HG03108 (cell line): Measurements from ENCODE around the gene DHRSX.
A peak's percentile ranks its signal among the peaks of the same experiment; 100 is the strongest.
"Not testable (repeated sequence)": the region's sequence is repeated elsewhere in the genome, so short reads cannot be mapped to it uniquely, and the experiment has no call there.

ENCODE experiments used
- ATAC-seq: cut with Tn5 transposase; IDR thresholded peaks from one replicate; pipeline ENCODE4 v1.9.1; 2021; ENCODE audit warnings: moderate library complexity; ENCODE audit not compliant: unreplicated experiment

The DHRSX gene

DNA sequence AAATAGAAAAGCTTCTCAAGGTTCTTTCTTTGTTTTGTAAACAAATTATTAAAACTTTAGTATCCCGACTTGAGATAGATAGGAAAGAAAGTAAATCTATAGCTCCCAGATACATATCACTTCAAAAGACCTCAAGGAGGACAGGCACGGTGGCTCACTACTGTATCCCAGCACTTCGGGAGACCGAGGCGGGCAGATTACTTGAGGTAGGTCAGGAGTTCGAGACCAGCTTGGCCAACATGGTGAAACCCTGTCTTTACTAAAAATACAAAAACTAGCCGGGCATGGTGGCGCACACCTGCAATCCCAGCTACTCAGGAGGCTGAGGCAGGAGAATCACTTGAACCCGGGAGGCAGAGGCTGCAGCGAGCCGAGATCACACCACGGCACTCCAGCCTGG is 260.0 kb downstream of the DHRSX start:
- not testable (repeated sequence) for ATAC-seq

DNA sequence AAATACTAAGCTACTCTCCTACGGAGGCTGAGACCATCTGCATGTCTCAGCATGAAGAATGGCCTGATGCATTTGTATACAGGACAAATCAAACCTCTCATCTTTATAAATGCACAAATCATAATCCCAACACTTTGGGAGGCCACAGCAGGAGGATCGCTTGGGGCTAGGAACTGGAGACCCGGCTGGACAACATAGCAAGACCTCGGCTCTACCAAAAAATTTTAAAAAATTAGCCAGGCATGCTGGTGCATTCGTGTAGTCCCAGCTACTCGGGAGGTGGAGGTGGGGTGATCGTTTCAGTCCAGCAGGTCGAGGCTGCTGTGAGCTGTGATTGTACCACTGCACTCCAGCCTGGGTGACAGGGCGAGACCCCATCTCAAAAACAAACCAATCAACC is 262.8 kb downstream of the DHRSX start:
- ATAC-seq = no peak

DNA sequence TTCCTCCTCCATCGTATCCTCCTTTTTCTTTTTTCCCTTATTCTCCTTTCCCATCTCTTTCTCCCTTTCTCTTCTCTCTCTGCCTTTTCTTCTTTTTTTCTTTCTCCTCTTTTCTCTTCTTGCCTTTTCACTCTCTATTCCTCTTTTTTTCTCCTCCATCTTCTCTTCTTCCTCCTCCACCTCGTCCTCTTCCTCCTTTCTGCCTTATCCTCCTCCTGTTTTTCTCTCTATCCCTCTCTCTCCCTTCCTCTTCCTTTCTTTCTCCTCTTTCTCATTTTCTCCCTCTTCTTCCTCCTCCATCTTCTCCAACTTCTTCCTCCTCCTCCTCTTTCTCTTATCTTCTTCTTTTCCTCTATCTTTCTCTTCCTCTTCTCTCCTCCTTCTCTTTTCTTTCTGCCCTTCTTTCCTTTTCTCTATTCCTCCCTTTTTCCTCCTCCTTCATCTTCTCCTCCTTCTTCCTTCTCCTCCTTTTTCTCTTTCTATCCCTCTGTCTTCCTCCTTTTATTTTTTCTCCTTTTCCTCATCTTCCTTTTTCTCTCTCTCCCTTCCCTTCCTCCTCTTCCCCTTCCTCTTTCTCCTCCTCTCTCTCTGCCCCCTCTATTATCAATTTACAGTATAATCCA is 269.1 kb downstream of the DHRSX start:
- no peak for ATAC-seq

DNA sequence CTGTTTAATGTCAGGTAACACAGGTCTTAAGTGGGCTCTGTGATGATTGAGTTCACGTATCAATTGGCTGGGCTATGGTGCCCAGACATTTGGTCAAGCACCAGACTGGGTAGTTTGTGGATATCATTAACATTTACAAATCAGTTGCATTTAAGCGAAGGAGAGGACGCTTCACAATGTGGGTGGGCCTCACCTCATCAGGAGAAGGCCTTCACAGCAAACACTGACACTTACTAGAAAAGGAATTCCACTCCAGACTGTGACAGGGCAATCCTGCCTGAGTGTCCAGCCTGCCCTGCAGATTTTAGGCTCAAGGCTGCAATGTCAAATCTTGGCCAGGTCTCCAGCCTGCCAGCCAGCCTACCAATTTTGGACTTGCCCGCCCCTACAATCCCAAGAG is 270.3 kb downstream of the DHRSX start:
- no peak for ATAC-seq

DNA sequence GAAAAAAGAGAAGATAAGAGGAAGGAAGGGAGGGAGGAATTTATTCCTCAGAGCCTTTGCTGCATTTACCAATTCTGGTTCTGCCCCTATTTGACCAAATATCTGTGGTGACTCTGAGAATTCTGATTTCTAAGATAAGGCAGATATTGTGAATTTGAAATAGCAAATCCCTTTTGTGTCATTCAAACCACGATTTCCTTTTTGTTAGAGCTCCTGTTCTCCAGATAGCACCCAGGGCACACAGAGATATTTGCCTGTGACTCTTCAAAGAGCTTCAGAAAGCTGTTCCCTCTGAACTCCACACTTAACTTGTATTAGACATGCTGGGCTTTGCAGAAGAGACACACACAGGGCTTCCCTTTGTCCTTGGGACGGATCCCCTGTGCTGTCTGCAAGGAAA is 272.2 kb downstream of the DHRSX start:
- no peak for ATAC-seq

DNA sequence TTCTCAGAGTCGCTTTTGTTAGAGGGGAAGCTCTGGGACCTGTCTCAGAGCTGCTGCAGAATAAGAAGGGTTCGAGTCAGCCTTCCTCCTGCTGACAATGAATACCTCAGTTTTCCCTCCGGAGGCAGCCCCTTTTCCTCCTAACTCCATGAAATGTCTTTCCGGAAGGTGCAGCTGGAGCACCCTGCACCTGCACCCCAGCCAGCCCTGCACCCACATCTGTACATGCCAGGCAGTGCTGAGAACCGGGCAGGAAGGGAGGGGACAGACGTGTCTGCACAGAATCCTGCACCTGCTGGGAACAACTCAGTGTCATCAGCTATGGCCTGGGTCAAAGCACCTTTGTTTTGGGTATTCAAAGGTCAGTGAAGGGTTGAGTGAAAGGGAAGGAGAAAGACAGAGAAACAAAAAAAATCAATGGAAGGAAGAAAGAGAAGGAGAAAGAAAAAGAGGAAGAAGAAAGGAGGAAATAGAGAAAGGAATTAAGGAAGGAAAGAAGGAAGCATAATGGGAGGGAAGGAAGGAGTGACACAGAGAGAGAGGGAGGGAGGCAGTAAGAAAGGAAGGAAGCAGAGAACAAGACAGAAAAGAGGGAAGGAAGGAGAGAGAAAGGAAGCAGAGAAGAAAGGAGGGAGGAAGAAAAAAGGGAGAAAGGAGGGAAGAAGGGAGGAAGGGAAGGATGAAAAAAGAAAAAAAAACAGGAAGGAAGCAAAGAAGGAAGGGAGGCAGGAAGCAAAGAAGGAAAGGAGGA is 273.7 kb downstream of the DHRSX start:
- no peak for ATAC-seq

DNA sequence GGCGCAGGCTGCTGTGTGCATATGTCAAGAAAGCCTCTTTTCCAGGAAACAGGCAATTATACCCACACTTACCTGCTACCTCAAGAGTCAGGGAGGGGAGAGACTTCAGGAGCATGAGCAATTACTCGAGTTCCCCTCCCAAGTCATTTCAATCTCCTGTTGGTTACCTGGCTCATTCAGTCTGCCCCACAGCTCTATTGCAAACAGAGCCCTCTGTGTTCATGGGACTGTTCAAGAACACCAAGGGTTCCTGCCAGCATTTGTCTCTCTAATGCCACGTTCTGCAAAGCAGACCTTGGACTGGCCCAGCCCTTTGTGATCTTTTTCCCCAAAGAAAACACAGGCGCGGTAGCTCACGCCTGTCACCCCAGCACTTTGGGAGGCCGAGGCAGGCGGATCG is 274.6 kb downstream of the DHRSX start:
- no peak for ATAC-seq

DNA sequence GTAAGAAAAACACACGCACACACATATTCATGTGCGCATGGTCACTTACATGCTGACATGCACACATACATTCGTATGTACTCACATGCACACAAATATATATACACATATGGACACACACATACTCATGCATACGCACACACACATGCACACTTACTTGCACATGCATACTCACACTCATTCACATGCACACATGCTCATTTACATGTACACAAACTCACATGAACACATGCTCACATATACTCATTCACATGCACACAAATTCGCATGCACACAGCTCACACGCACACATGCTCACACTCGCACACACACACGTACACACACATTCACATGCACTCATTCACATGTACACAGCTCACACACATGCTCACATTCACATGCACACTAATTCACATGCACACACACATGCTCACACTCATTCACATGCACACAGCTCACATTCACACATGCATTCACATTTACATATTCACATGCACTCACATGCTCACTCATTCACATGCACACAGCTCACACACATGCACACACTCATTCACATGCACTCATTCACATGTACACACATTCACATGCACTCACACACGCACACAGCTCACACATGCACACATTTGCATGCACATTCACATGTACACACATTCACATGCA is 276.1 kb downstream of the DHRSX start:
- no peak for ATAC-seq

DNA sequence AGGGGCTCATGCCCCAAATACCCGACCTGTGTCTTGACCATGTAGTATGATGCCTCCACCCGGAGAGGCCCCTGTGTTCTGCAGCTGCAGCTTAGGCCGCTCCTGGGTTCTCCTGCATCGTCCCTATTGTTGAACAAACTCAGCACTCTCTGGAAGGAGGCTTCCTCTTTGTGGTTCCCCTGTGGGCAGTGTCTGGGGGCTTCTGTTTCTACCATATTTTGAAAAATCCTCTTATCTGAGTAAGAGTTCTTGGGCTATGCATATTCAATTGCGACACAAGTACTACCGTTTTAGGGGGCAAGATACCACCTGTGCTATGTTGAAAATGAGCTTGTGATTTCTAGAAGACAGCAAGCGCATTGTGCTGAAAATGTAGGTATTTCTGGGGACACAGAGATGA is 276.6 kb downstream of the DHRSX start:
- ATAC-seq = no peak

DNA sequence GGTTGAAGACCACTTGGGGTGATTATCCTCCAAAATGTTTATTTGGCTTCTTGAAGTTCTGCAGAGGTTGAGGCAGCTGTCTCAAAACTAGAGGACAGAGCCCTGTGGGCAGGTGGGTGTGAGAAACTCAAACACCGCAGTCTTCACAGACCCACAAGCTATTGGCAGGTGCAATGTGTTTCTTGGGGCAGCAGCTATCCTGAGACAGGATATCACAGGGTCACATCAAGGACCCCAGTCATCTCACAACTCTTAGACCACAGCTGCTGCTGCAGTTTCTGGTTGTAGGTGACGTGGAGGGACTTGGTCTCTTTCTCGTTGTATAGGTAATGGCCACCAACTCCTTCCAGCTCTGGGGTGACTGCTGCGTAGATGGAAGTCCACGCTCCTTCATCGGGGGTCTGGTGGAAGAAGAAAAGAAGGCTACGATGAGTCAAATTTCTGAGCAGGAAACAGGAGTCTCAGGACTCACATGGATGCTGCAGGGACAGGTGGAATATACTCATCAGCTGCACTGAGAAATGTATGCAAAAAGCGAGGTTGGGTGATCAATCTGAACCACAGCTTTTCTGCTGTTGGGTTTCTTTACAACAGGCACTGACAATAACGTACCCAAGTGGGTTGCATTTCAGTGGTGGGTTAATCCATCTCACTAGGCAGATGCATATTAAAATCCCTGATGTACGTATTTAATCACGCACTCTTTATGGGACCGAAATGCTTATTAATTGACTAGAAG is 279.8 kb downstream of the DHRSX start:
- ATAC-seq = no peak

DNA sequence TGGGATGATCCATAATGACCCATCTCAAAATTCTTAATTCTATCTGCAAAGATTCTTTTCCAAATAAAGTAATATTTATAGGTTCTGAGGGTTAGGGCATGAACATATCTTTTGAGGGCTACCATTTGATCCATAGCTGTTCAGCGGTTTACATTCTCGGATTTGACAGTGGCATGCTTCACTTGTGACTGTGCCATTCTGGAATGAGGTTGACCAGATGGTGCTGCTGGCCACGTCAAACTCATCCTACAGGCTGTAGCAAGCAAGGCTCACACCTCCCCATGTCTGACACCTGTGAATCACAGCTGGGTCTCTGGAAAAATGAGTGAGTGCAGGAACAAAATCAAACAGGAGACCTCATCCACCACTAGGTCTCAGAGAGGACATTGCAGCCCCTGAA is 280.5 kb downstream of the DHRSX start:
- ATAC-seq = no peak

DNA sequence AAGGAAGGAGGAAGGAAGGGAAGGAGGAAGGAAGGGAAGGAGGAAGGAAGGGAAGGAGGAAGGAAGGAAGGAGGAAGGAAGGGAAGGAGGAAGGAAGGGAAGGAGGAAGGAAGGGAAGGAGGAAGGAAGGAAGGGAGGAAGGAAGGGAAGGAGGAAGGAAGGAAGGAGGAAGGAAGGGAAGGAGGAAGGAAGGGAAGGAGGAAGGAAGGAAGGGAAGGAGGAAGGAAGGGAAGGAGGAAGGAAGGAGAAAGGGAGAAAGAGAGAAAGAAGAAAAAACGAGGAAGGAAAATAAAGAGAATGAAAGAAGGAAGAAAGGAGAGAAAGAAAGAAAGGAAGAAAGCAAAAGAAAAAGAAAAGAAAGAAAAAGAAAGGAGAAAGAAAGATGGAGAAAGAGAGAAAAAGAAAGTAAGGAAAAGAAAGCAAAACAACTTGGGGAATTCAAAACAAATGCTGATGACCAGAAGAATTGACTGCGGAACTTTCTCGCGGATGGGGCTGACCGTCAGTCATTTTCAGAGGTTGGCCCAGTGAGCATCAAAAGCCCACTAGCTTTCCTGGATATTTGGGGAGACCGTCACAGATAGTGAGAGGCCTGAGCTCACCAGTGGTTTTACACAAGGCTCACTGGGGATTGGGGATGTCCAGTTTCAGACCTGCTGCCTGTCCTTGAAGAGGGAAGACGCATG is 286.5 kb downstream of the DHRSX start:
- not testable (repeated sequence) for ATAC-seq

DNA sequence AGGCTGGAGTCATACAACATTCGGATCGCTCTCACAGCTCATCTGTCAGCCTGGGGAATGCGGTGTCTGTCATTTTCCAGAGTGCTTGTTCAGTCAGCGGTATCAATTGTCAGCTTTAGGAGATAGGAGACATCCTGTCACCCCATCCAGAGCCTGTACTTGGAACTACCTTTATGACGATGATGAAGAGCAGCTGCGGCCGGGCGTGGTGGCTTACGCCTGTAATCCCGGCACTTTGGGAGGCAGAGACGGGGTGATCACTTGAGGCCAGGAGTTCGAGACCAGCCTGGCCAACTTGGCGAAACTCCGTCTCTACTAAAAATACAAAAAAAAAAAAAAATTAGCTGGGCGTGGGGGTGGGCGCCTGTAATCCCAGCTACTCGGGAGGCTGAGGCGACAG is 289.1 kb downstream of the DHRSX start:
- not testable (repeated sequence) for ATAC-seq

DNA sequence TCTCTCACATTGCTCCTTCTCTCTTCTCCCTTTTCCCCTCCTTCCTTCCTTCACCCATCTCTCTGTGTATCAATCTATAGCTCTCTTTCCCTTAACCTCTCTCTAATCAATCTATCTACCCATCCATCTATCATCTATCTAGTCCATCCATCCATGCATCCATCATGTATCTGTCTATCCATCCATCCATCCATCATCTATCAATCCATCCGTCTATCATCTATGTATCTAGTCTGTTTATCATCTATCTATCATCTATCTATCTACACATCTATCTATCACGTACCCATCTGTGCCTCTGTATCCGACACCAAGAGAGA is 307.5 kb downstream of the DHRSX start:
- ATAC-seq = no peak

DNA sequence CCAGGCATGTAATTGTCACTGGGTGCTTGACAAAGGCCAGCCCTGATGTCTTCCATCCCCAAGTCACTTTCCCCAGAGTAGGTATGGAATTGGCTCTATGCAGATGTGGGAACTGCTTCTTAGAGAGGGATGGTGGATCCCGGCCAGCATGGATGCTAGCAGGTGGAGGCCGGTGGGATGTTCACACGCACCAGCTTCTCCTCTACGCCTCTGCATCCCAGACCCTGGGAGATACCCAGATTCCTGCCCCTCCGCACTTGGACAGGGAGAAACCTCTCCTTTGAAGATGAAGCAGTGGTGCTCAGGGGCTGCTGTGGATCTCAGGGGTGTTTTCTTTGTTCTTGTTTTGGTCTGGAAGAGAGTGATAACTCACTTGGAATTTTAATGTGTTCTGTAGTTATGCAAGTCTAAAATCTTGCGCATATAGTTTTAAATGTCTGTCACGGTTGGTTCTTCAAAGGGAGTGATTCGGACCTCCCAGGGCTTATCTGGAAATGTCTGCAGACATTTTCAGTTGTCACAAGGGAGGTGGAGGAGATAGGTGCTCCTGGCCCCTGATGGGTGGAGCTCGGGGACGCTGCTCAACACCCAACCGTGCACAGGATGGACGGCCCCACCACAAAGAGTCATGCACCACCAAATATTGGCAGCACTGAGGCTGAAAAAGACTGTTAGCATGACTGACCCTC is 308.0 kb downstream of the DHRSX start:
- ATAC-seq = peak; percentile 50

DNA sequence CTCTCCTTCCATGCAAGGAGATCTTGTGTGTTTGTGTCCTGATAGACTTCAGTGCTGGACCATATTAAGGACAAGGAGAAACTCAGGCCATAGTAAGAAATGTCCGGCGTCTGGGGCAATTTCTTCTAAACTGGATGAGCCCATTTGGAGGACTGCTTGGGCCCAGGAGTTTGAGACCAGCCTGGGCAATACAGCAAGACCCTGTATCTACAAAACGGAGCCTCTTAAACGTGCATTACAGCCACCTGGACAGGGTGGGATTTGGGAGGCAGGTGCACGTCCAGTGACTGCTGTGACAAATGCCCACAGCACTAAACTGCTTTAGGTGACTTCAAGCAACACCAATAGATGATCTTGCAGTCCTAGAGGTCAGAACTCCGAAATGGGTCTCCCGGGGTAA is 311.9 kb downstream of the DHRSX start:
- no peak for ATAC-seq

DNA sequence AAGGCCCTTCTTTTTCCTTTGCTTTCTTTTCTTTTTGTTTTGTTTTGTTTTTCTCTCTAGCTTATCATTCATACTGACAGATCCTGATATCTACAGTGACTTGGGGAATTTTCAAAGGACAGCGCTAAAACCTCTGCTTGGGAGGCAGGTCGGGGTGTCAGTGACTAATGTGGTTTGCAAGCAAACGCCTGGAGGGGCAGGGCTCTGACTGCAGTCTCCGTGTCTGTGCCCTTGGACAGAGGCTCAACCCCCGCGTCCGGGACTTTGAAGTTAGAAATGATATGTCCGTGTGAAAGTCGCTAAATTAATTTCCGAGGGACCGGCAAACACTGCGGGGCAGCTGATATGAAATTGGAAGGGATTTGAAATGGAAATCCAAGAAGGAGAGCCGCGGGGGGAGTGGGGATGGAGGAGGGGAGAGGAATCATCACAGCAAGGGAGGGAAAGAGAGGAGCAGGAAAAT is 312.4 kb downstream of the DHRSX start:
- ATAC-seq = no peak

DNA sequence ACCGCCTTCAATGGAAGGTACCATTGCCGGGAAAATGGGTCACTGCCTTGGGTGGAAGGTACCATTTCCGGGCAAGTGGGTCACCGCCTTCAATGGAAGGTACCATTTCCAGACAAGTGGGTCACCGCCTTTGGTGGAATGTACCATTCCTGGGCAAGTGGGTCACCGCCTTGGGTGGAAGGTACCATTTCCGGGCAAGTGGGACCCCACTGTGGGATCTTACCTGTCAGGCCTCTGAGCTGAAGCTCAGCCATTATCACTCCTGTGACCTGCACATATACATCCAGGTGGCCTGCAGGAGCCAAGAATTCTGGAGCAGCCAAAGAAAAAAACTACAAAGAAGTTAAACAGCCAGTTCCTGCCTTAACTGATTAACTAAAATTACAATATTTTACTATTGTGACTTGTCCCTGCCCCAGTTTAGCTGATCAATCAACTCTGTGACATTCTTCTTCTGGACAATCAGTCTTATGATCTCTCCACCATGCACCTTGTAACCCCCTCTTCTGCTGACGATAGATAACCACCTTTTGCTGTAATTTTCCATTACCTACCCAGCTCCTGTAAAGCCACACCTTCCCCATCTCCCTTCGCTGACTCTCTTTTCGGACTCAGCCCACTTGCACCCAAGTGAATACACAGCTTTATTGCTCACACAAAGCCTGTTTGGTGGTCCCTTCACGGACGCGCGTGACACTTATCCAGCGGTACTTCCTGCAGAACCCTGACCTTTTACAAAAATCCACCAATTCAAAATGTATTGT is 313.2 kb downstream of the DHRSX start:
- no peak for ATAC-seq

DNA sequence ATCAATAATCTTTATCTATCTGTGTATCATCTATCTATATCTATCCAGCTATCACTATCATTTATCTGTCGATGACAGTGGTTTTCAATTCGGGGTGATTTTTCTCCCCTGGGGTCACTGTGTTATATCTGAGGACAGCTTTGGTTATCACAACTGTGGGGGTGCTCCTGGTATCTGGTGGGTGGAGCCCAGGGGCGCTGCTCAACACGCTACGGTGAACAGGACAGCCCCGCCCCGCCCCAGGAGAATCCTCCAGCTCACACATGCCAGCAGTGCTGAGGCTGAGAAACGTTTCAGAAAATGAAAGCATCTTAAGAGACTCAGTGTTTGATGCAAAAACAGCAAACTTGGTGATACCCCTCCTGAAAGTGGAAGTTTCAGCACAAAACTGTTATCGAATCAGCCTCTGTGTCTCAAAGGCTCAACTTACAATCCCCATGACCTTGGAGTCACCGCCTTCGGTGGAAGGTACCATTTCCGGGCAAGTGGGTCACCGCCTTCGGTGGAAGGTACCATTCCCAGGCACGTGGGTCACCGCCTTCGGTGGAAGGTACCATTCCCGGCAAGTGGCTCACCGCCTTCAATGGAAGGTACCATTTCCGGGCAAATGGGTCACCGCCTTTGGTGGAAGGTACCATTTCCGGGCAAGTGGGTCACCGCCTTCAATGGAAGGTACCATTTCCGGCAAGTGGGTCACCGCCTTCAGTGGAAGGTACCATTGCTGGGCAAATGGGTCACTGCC is 315.3 kb downstream of the DHRSX start:
- no peak for ATAC-seq
